Dermis microvascular lymphatic vessel endothelial cell (primary cell): ENCODE data around the gene ETV1. TPM values are rescaled to one million over a fixed set of nuclear protein-coding genes. Genes with fewer than 3 reads are reported as not detected.
A peak's percentile ranks its signal among the peaks of the same experiment; 100 is the strongest.

Experiments used
- DNase-seq, 2 donors: peaks; one replicate each; pipeline versions ENCODE4 v3.0.0 to v3.0.0-alpha.2; 2010; ENCODE audit warnings: low read depth in 2 of 2
- total RNA-seq: library from RNA; depleted of rRNA; stranded (reverse); fragments of >200 nt; gene quantifications from 2 replicates; pipeline ENCODE4 v1.2.1, GENCODE V29; 2014

ETV1 gene
- 10.0 and 10.5 TPM in 2 replicates for total RNA-seq

DNA sequence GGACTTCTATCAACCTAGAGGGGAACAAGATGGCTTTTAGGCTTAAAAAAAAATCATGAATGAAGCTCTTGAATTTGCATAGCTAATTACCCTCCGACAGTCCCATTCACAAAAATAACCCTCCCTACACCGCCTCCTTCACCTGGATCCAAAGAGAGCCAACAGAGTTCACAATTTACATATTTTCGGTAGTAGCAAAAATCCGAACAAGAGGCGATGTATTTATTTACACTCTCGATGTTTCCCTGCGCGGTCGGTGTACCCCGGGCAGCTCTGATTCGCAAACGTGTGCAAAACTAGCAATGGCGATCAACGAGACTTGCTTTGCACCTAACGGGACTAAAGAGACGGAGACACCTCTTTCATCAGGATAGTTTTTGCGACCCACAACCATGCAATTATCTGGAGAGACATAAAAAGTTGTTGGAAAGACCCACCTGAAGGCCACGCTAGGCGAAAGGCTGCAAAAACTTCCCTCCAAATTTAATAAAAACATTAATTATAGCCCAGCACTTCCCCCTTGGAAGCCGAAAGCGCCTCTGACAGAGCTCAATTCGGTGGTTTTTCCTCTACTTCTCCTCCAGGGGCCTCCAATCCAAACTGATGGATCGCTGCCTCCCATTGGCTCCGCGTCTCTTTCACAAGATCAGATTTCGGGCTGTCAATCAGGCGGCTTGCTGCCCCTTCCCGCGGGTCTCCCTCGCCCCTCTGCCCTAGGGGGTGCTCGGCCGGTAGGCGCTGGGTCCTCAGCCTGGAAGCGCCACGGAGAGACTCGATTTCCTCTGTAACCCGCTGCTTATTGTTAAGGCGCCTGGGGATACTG is at the start of gene ETV1:
Gene ETV1 (minus strand): TSS at position 541 of the 823 bp plus-strand sequence. CDS start 614 bp downstream, outside the sequence.
- DNase-seq, result peak; percentile 50 to 80

DNA sequence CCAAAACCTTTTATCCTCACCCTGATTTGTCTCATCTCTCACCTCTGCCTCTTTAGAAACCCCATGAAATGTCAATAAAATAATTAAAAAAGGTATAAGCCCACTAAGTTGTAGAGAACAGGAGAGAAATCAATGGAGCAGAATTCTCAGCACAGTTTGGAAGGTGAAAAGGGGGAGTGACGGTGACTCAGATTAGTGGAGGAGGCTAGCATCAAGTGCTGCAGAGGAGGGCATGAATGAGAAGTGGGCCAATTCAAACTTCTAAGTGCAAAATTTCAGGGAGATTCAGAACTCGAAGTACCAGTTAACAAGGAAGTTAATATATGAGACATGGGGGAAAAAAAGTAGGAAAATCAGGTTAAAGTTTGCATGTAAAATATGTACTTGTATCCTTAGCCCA is 34.9 kb upstream of the ETV1 start:
- DNase-seq, result no peak

DNA sequence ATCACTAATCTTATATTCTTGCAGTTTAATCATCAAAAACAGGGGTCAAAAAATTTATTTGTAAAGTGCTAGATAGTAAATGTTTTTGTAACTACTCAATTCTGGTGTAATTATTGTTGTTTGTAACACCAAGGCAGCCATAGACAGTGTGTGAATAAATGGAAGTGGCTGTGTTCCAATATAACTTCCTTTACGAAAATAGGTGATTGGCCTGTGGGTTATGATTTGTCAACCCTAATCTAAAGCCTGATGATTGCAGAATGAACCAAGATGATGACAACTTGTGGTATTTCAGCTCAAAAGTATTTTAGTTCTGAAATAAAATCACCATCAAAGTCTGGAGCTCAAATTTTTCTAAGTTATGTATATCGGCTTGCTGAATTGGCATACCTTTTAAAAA is 34.4 kb upstream of the ETV1 start:
- no peak for DNase-seq

DNA sequence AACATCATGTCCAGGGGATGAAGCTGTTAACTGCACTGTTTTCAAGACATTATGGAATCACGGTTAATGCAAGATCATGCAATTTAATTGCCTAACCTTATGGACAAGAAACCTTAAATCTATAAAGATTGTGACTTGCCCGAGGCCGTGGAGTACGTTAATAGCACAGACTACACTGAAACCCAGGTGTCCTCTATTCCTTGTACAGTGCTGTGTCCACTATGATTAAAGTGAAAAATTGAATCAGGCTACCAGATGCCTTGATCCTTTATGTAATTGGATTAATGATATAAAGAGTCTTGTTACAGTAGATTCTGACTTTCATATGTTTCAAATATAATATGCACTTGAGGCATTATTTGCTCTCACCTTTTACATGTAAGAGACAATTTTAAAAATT is 33.9 kb upstream of the ETV1 start:
- DNase-seq, result no peak

DNA sequence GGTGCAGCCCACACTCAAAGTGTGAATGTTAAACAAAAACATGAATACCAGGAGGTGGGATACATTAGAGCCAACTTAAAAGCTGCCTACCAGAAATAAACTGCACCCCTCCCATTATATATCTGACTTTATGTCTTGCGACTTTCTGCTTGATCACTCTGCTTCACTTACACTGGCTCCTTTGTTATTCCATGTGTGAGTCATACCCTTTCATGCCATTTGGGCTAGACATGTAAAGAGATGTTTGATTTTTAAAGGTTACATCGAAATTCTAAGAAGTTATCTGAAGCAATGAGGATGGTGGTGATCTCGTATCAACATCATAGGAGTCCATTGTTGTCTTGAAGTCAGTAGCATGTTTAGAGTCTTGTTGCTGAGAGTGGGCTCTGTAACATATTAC is 31.6 kb upstream of the ETV1 start:
- DNase-seq, result no peak

DNA sequence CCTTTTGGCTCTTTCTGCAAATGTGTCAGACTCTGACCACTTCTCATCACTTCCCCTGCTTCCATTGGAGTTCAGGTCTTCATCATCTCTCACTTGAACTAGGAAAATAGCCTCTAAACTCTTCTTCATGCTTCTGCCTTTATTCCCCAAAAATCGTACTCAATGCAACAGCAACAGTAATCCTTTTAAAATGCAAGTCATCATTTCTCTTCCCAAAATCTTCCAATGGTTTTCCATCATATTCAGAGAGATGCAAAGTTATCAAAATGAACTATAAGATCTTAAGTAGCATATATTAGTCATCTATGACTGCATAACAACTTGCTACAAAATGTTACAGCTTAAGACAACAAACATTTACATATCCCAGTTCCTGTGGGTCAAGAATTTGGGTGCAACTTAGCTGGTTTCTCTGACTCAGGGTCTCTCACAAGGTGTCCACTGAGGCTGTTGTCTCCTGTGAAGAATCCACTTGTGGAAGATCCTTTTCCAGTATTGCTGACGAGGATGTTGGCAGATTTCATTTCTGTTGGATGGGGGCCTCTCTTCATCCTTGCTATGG is 31.0 kb upstream of the ETV1 start:
- DNase-seq, result no peak

DNA sequence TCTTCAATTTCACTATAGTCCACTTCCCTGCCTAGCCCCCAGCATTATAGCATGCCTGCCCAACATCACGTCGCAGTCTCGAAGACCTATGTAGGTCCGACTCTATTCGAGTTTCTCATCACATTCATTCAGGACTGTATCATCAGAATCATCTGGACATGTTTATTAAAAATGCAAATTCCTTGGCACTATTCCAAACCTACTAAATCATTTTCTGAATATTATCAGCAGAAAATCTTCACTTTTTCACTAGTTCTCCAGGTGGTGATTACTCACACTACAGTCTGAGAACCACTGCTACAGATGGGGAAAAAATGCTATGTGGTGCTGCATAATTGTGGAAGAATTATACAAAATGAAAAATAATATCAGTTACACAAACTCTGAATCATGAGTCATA is 29.3 kb upstream of the ETV1 start:
- DNase-seq, result no peak

DNA sequence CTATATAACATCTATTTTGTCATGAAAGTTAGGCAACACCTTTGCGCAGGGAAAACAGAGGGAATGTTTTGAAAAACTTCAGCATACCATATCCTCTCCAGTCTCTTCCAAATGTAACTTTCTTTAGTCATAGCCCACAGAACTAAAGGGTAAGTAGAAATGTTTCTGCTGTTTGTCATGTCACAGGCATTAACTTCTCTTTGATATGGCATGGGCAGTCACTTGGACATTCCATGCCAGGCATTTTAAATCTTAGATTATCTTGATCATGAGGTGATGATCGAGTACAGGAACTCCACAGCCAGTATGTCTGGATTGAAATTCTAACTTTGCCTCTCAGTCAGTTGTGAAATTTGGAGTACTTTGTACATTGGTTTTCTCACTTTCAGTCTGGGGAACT is 27.5 kb upstream of the ETV1 start:
- no peak for DNase-seq

DNA sequence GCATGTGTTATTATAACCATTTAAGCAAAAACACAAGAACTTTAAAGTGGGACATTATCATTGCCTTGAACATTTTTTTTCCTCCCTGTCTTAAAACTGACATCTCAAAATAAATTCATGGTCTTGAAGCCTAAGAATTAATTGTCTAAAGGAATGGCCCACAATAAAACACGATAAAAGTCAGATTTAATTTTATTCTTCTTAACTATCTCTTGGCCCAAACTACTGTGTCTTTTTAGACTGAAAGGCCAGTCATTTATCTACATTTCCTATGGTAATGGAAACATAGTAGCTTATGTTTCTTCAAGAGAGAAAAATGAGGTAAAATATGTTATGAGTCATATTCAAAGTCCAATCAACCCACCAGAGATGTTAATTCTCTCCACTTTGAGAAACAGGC is 24.4 kb upstream of the ETV1 start:
- DNase-seq, result no peak

DNA sequence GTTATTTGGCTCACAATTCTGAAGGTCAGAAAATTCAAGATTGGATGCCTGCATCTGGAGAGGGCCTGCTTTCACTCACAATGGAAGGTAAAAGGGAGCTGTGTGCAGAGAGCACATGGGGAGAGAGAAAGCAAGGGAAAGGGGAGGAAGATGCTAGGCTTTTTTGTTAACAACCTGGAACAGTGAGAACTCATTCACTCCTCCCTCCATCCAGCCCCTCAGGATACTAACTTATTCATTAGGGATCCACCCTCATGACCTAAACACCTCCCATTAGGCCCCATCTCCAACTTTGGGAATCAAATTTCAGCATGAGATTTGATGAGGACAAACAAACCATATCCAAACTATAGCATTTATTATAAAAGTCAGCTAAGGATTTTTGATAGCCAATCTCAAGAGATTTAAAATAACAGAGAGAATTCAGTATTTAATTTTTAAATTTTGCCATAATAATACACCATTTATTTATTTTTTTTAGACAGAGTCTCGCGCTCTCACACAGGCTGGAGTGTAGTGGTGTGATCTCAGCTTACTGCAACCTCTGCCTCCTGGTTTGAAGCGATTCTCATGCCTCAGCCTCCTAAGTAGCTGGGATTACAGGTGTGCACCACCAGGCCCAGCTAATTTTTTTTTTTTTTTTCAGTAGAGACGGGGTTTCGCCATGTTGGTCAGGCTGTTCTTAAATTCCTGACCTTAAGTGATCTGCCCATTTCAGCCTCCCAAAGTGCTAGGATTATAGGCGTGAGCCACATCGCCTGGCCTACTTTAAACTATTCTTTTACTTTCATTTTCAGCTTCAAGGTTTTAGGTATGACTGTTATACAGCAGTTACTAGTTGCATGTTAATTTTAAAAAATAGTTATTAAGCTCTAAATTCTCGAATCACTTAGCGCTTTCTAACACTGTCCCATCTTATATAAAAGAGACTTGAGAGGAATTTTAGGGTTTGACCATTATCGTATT is 20.3 kb upstream of the ETV1 start:
- DNase-seq, result no peak

DNA sequence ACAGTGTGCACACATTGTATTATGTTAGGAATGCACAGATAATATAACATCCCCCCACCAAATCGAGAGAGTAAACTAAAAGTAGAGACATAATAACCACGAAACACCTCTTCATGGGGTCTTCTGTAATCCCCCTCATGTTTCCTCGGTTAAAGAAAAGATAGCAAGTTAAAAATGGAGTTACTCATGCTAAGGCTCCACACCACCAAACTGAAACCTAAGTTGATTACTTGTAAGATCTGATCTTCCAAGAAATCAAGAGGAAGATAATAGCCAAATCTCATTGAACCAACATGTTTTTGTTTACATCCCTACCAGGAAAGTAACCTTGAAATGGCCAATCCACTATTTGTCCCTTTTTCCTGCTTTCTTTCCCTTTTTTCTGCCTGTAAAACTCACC is 11.7 kb upstream of the ETV1 start:
- no peak for DNase-seq

DNA sequence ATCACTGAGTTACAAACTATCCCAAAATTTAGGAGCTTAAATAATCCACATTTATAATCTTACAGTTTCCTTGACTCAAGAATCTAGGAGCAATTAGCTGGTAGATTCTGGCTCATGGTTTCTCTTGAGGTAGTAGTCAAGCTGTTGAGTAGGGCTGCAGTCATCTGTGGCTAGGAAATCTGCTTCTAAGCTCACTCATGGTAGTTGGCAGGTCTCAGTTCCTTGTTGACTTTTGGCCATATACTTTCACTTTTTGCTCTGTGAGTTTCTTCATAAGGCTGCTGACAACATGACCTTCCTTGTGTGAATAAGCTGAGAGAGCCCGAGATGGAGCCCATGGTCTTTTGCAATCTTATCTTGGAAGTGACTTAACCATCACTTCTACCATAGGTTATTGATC is 10.8 kb upstream of the ETV1 start:
- DNase-seq, result no peak

DNA sequence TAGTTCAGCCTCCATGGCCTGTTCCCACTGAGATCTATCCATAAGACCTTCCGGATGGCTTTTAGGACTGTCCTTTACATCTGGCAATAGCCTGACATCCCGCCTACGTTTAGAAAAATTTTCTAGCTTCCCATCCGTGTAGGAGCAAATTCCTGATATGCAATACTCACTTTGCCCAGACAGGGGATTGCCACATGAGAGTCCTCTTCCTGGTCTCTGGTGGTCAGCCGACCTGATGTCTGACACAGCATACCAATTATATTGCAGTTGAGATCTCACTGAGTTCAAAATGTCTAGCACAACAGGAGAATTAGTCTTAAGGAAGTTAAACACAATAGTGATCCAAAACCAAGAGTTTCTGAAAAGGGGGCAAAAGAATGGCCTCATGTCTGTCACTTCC is 9.4 kb upstream of the ETV1 start:
- no peak for DNase-seq

DNA sequence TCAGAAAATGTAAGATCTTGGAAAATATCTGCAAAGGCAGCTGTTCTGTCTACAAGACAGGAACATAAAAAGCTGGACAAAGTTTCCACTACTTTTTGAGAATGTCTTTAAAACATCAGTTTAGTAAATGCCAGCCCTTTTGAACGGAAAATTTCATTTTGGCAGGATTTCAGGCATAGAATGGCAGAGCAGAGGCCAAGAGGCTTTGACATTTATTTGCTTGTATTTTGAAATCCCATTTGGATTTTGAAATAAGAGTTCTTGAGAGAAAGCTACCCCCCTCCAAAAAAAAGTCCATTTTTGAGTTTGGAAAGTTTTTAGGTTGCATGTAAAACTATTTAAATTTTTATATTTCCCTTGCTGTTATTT is 3.1 kb upstream of the ETV1 start:
- no peak for DNase-seq

DNA sequence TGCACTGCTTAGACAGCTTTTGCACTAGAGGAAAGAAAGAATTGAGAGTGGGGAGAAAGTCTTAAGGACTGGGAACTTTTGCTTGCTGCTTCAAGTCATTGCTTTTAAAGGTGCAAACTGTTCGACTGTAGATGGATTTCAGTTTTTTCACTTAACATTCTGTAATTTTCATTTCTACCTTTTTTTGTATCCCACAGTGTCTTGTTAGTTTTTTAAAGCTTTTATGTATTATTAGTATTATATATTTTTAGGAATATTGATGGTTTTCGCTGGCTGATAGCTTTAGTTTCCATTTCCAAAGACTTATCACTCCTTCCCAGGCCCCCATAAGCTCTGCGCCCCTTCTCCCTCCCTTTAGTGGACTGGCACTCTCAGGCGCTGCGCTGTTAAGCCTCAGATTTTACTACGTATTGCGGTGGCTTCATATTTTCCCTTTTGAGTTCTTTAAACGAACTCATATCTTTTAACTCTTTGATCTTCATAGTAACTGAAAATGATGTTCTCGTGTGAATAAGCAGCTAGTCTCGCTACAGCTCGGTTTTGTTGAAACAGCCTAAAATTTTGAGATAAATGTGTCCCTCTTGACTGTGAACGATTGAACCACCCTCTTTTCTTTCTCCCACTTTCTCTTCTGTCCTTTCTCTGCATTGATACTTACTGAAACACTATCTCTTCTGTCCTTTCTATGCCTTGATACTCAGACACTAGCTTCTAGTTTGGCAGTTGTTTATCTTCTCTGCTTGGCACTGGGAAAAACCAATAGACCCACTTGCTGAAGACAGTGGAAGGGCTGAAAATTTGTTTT is 2.5 kb upstream of the ETV1 start:
- DNase-seq, result no peak

DNA sequence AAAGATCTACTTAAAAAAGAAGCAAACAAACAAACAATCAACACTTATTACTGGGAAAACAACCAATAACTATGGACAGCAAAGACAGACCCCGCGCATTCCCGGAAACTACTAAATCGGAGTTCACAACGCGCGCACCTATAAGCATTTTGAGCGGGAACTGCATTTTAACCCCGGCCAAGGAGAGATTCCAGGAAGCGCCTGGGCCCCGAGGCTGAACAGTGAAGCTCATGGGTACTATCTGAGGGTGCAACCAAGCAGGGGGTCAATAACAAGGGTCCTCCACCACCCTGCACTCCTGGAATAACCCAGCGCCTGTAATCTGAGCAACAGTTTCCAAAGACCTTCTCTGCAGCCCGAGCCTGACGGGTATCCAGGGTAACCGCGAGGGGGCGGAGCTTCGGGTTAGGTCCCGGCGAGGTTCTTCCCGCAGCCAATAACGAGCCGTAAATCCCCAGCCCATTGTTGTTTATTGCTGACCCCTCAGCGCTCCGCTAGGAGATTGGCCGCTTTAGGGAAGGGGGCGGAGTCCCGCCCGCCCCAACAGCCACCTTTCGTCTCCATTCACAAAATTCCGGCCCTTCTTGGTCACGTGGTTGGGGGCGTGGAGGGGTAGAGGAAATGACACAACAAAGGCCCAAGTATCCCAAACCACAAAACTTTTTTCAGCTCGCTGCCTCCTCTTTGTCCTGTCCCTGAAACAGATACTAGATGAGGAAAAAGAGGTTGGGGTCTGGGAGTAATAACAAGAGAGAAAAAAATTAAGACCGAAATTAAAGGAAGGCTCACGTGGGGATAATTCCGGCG is 1.7 kb upstream of the ETV1 start:
- DNase-seq, result peak; percentile 95 to 97

DNA sequence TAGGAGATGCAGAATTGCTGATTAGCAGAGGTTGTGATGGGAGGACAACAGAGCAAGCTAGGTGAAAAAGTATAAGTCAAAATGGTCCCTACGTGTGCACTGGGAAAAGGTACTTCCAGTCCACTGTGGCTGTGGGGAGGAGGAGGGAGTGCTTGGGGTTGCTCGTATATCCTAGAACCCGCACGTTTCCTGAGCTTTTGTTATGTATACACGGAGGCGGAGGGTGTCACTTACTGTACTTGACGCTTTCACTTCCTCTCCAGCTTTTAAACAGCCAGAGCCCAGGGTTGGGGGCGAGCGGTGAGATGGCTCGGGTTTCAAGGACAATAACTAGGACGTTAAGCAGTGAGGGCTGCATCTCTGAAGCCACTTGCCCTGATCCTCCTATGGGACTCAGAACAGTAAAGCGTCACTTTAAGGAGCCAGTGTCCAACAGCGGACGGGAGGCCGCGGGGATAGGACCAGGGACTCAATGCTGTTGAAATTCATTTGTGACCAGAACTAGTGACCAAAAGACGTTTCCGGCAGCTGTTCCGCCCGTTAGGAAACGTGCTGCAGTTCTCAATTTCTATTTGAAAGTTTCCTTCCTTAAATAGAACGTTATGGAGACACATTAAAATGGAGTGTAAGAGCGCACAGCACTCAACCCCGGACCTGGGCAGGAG is 985 bp upstream of the ETV1 start:
- DNase-seq, result peak; percentile 40 to 69

DNA sequence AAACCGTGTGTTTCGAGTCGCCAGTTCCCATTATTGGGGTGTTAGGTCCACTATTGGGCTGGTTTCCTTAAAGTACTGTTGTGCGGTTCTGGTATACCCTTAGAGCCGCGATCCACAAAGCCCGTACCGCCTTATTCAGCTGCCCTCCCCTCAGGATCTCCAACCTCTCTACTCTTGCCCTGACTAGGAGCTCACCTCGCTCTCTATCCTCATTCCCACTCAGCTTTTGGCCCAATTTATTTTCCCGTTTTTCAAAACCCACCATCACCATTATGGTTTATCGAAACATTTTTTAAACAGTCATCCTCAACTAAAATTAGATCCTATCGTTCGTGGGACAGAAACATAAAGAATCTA is 461 bp upstream of the ETV1 start:
- no peak for DNase-seq

DNA sequence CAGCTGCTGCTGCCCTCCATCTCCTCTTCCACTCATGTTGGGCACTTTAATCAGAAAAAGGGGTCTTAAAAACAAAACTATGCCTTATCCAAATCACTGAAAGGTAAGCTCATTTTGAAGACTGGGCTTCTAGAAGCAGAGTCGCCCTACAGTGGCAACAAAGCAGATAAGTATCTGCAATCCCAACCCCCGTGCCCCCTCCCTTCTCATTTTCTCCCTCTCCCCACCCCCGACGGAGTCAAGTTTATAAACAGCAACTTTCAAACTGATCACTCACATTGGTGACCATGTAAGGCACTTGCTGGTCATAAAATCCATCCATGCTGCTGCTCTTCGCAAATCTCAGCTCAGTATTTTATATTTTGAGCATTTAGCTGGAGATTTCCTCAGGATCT is 738 bp downstream of the ETV1 start:
- peak in 1 of 2 donors; percentile 40 for DNase-seq

DNA sequence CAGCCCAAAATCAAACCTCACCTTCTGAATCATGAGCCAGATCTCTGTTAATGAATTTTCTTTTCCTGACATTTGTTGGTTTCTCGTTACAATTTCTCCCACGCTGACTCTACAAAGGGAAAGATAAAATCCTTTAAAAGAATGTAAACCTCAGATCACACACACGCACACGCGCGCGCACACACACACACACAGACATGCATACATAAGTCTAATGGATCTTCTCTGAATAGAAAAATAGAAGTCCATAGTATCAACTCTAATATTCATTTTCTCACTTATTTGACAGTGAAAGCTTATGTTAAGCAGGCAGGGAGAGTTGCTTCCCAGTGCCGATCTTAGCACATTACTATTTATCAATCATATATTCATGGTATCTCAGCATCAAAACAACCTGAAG is 1.4 kb downstream of the ETV1 start:
- DNase-seq, result peak in 1 of 2 donors; percentile 42
